D721Med (cell line): ENCODE data around the gene SLC25A21.
"Not testable (repeated sequence)": the region's sequence is repeated elsewhere in the genome, so short reads cannot be mapped to it uniquely, and the experiment has no call there.

ENCODE experiments used
- DNase-seq: peaks from one replicate; pipeline ENCODE4 v3.0.0; 2011; ENCODE audit warnings: low spot score; ENCODE audit not compliant: insufficient read length
- FAIRE-seq: peaks from 2 replicates; lab custom pipeline; 2011; peaks lifted over from hg19 to GRCh38; lab: Jason Lieb, UNC
- TF ChIP-seq, protein P1 (sequence below): IDR thresholded peaks from 2 replicates; pipeline ENCODE4 v1.5.1; 2012; ENCODE audit warnings: mild to moderate bottlenecking, control low read depth; ENCODE audit not compliant: insufficient read depth; ENCODE audit errors: missing control alignments

SLC25A21 gene

DNA sequence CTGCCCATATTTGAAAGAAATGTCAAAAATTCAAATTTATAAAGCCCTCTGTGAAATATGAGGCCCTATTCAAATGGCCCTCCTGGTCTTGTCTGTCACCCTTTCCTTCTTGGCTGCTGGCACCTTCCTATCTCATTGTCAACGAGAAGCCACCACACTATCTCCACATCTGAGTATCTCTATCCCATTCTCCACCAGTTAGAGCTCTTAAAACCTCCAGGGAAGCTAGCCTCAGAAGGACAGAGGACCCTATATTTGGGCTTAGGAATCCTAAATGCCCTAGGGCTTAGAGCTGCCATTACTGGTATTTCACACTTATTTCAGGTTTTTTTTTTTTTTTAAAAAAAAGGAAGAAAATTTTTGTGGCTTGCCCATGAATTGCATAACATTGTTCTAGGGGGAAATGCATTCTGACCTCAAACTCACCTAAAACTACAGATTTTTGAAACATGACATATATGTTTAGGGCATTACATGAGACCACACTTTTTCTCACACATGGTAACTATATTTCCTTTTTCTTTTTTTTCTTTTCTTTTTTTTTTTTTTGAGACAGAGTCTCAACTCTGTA is 25.0 kb downstream of the SLC25A21 start:
- no peak for DNase-seq
- TF ChIP-seq, protein P1, sequence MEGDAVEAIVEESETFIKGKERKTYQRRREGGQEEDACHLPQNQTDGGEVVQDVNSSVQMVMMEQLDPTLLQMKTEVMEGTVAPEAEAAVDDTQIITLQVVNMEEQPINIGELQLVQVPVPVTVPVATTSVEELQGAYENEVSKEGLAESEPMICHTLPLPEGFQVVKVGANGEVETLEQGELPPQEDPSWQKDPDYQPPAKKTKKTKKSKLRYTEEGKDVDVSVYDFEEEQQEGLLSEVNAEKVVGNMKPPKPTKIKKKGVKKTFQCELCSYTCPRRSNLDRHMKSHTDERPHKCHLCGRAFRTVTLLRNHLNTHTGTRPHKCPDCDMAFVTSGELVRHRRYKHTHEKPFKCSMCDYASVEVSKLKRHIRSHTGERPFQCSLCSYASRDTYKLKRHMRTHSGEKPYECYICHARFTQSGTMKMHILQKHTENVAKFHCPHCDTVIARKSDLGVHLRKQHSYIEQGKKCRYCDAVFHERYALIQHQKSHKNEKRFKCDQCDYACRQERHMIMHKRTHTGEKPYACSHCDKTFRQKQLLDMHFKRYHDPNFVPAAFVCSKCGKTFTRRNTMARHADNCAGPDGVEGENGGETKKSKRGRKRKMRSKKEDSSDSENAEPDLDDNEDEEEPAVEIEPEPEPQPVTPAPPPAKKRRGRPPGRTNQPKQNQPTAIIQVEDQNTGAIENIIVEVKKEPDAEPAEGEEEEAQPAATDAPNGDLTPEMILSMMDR = no peak
- FAIRE-seq = no peak

DNA sequence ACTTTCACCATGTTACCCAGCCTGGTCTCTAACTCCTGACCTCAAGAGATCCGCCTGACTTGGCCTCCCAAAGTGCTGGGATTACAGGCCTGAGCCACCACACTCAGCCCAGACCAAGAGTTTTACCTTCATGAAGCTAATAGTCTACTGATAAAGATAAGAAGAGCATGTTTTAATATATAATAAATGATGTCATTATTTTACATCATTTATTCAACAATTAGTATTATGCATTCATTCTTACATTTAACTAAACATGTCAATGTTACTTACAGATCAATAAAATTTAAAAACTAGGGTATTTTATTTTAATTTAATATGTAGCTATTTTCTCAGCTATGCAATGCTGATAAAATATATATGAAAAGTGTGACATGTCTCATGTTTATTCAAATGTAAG is 26.0 kb downstream of the SLC25A21 start:
- not testable (repeated sequence) for FAIRE-seq

DNA sequence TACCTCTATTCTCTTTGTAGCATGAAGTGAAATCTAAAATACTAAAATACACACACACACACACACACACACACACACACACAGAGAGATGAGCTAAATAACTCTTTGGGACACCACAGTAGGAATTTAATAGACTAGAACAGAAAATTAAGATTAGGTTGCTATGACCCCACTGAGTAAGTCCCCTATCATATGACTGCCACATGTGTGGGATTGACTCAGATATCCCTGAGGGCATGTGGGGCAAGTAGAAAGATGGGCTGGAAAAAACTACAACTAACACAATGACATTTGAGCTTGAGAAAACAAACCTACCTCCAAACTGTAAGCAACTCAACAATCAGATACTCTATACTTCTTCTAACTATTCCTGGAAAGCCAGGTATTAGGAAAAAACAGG is 27.0 kb downstream of the SLC25A21 start:
- no peak for DNase-seq
- TF ChIP-seq, protein P1 = no peak
- no peak for FAIRE-seq

More for the DNA sequence above, 26.0 kb downstream of the SLC25A21 start:
- not testable (repeated sequence) for DNase-seq

DNA sequence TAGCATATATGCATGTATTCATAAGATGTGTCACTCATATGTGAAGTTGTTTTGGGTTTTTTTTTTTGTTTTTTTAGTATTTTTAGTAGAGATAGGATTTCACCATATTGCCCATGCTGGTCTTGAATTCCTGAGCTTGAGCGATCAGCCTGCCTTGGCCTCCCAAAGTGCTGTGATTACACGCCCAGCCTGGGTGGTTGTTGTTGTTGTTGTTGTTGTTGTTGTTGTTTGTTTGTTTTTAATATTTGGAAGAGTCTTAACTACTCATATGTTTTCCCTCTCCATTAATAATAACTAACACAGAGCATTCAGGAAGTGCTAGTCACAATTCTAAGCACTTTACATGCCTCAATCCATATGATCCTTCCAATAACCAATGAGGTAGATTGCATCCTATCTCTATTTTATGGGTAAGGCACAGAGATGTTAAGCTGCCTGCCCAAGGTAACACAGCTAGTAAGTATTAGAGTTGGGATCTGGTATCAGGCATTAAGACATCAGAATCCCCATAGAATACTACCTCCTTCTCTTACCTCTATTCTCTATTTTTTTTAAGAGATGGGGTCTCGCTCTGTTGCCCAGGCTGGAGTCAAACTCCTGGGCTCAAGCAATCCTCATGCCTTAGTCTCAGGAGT is 27.6 kb downstream of the SLC25A21 start:
- TF ChIP-seq, protein P1 = no peak
- no peak for DNase-seq
- FAIRE-seq = no peak

DNA sequence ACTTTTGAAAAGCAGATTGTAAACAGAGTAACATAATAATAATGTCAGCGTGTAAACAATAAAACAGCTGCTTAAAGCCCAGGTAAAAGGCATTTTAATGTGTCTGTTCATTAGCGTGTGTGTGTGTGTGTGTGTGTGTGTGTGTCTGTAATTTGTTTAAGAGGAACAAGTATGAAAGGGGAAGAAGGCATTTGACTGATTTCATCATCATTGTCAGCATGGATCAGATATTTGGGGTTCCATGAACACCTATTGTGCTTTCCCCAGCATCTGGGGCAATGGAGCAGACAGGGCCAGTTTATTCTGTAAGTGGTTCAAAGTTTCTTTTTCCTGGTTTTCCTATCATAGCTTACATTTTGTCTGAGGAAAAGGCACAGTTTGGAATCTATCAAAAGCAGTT is 28.9 kb downstream of the SLC25A21 start:
- TF ChIP-seq, protein P1 = no peak
- FAIRE-seq (no peak), DNase-seq (no peak)

DNA sequence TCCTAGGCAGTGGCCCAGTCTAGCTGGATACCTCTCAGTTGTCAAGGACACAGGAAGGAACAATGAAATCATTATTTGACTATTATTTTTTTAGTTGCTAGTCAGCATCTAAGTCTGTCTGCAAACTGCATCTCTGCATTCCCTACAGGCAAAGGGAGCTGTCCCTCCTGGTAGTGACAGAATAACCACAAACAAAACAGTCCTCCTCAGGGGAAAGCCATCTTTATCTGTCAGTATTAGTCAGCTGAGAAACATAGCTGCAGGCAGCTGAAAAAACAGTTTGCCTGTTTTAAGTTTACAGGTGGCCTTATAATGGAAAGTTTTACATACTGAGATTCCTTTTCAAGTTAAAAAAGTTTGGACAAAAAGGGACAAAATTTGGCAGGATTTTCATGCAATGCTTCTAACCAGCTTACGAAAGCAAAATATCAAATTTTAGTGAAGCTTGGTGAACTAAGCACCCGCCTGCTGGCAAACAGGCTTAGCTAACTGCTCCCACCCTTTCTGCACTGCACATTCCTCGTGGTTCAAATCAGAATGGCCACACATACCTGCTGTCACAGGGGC is 29.5 kb downstream of the SLC25A21 start:
- TF ChIP-seq, protein P1 = no peak
- FAIRE-seq (no peak), DNase-seq (no peak)

DNA sequence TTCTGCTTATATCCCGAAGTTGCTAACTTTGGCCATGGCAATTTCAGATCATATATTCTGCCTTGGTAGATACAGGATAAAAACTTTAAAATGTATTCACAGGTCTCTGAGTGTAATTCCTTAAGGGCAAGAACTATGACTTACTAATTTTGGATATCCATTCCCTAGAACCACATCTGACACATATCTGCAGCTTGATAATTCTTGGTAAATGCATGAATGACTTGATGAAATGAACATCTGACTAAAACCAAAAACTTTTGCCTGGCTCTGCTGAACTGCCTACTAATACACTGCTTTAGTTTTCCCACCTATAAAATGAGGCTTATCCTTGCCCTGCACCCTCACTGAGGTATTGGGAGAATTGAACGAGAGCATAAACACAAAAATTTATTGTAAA is 32.2 kb downstream of the SLC25A21 start:
- DNase-seq (no peak), FAIRE-seq (no peak)
- TF ChIP-seq, protein P1 = no peak
